Kidney (tissue), 14 donors: ENCODE data around the gene SPTBN5. TPM values are rescaled to one million over a fixed set of nuclear protein-coding genes. Genes with fewer than 3 reads are reported as not detected.

Experiments used
- DNase-seq, 5 donors: peaks; one replicate each; pipeline ENCODE4 v3.0.0-alpha.2; 2013 to 2020
- FAIRE-seq: peaks from 2 replicates; lab custom pipeline; 2012; peaks lifted over from hg19 to GRCh38; lab: Jason Lieb, UNC
- H3K27ac ChIP-seq, 2 donors: one replicate each; pipeline ENCODE4 v1.7.0; 2013; ENCODE audit warnings: low read depth in 2 of 2, low read length in 2 of 2, inconsistent platforms in 1 of 2
- H3K27me3 ChIP-seq: one replicate; pipeline ENCODE4 v1.7.1; 2013; ENCODE audit warnings: low read length, inconsistent platforms; ENCODE audit not compliant: control insufficient read depth, insufficient read depth
- H3K36me3 ChIP-seq, 3 donors: one replicate each; pipeline versions ENCODE4 v1.7.0 to v1.7.1; 2013; ENCODE audit warnings: low read length in 3 of 3, control low read depth in 1 of 3, inconsistent platforms in 1 of 3; ENCODE audit not compliant: insufficient read depth in 3 of 3, control insufficient read depth in 2 of 3
- H3K4me1 ChIP-seq, 3 donors: one replicate each; pipeline versions ENCODE4 v1.7.0 to v1.7.1; 2013; ENCODE audit warnings: low read length in 3 of 3, inconsistent platforms in 1 of 3, low read depth in 1 of 3; ENCODE audit not compliant: control insufficient read depth in 2 of 3, insufficient read depth in 2 of 3
- H3K4me3 ChIP-seq, 3 donors: one replicate each; pipeline versions ENCODE4 v1.7.0 to v1.8.1; 2013; ENCODE audit warnings: low read length in 3 of 3, control low read depth in 1 of 3, inconsistent platforms in 1 of 3
- H3K9ac ChIP-seq, 3 donors: one replicate each; pipeline versions ENCODE4 v1.7.0 to v1.7.1; 2013; ENCODE audit warnings: low read length in 3 of 3, control low read depth in 1 of 3, inconsistent platforms in 1 of 3
- H3K9me3 ChIP-seq, 3 donors: one replicate each; pipeline versions ENCODE4 v1.7.0 to v1.7.1; 2013; ENCODE audit warnings: low read length in 3 of 3, control low read depth in 1 of 3, inconsistent platforms in 1 of 3; ENCODE audit not compliant: control insufficient read depth in 2 of 3, insufficient read depth in 1 of 3
- CTCF ChIP-seq: IDR thresholded peaks from 3 replicates; pipeline ENCODE4 v1.5.1; 2012; ENCODE audit warnings: mild to moderate bottlenecking, moderate library complexity, borderline replicate concordance; ENCODE audit not compliant: insufficient read depth; ENCODE audit errors: extremely low read depth
- intact Hi-C: fragments of 100-400 bp; cut with DNase I; formaldehyde crosslinking; loops from one replicate; pipeline ENCODE4 v1.11.1; 2022
- polyA plus RNA-seq: library from polyadenylated mRNA; stranded (reverse); fragments of 350-450 nt; fragmentation: Illumina TruSeq; extraction: RNeasy Lipid Tissue Mini Kit (QIAGEN cat#74804); gene quantifications from one replicate; pipeline ENCODE4 v1.2.3, GENCODE V29; 2014; ENCODE audit warnings: low read depth, low replicate concordance; ENCODE audit not compliant: insufficient read depth
- total RNA-seq: library from RNA; stranded (reverse); fragmentation: NEBNext Ultra II Directional; extraction: Animal tissue kit (Norgen Biotek cat#: 25700); gene quantifications from one replicate; pipeline ENCODE4 v1.2.1, GENCODE V29; 2021
- donor health status: control.
- donor health status: control.
- donor health status: control.
- donor health status: control.
- donor health status: control.
- donor health status: DM: yes; HTN: yes; CAD: no.
- donor health status: Normal renal cell carcinoma (clear cell type).

SPTBN5 gene
- total and polyA plus RNA-seq, 2 donors from 2014 or later: 1.2 to 2.6 TPM

DNA sequence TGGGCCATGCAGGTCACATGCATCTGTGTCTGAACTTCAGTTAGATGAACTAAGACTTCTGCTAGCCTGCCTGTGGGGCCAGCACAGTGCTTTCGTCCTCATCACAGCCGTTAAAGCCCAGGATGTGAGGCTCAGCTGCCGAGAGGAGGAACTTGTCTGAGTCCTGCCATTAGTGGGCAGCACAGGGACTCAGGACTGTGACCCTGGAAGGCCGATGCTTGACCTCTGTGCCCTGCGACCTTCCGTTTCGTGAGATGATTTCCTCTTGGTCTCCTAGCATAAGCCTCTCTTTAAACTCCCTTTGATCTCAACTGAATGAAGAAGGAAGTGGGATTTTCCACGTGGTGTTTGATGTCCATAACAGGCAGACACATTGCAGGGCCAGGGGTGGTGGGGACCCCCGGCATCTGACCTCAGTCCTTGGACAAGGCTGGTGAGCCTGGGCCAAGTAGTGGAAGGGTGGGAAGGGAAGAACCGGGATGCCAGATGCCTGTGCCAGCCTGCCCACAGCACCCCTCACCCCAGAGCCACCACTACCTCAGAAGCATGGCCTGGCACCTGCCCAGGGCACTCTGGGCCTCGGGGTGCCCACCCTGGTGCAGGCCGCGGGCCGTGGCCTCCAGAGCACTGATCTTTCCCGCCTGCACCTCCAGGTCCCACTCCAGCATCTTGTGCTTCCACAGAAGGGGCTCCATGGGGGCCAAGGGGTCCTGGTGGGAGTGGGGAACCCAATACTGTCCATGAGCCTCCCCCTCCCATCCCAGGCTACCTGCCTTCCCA lies 33.6 kb downstream of the SPTBN5 start:
- H3K9me3 ChIP-seq: no peaks in the 10 kb centered on the region
- TF ChIP-seq CTCF: no peak
- FAIRE-seq: no peak
- no peak for DNase-seq
- no peak overlapping the region for H3K27ac ChIP-seq
- H3K4me1 ChIP-seq: no peaks in the 10 kb centered on the region
- no peak overlapping the region for H3K9ac ChIP-seq
- no peaks in the 10 kb centered on the region for H3K27me3 ChIP-seq
- intact Hi-C loops: no loop called here
- no peaks in the 10 kb centered on the region for H3K36me3 ChIP-seq
- no peak overlapping the region for H3K4me3 ChIP-seq

- Histone ChIP-seq H3K27me3 (no peaks in the 10 kb centered on the region), H3K4me3 (no peak overlapping the region), H3K36me3 (no peaks in the 10 kb centered on the region), H3K27ac (no peak overlapping the region), H3K9me3 (no peaks in the 10 kb centered on the region), H3K4me1 (no peaks in the 10 kb centered on the region), H3K9ac (no peak overlapping the region)
- FAIRE-seq: no peak
- DNase-seq: no peak
- intact Hi-C loops: no loop called here
- TF ChIP-seq CTCF: no peak
Observed at GRCh38 chr15:41858756-41859155, 35.1 kb downstream of the SPTBN5 start.

- Histone ChIP-seq H3K36me3 (no peaks in the 10 kb centered on the region), H3K9ac (no peak overlapping the region), H3K4me3 (no peak overlapping the region), H3K27me3 (no peaks in the 10 kb centered on the region), H3K4me1 (no peaks in the 10 kb centered on the region), H3K27ac (no peak overlapping the region), H3K9me3 (no peaks in the 10 kb centered on the region)
- intact Hi-C loops: no loop called here
- FAIRE-seq (no peak), DNase-seq (no peak)
- no peak for TF ChIP-seq CTCF
Observed at GRCh38 chr15:41857316-41857715, 36.5 kb downstream of the SPTBN5 start.
